HG03469 (cell line): ENCODE results near the gene PIP5K1C.

ENCODE experiments used
- ATAC-seq: cut with Tn5 transposase; IDR thresholded peaks from one replicate; pipeline ENCODE4 v1.9.1; 2021; ENCODE audit warnings: mild to moderate bottlenecking, moderate library complexity, moderate number of reproducible peaks; ENCODE audit not compliant: unreplicated experiment

The PIP5K1C gene, protein sequence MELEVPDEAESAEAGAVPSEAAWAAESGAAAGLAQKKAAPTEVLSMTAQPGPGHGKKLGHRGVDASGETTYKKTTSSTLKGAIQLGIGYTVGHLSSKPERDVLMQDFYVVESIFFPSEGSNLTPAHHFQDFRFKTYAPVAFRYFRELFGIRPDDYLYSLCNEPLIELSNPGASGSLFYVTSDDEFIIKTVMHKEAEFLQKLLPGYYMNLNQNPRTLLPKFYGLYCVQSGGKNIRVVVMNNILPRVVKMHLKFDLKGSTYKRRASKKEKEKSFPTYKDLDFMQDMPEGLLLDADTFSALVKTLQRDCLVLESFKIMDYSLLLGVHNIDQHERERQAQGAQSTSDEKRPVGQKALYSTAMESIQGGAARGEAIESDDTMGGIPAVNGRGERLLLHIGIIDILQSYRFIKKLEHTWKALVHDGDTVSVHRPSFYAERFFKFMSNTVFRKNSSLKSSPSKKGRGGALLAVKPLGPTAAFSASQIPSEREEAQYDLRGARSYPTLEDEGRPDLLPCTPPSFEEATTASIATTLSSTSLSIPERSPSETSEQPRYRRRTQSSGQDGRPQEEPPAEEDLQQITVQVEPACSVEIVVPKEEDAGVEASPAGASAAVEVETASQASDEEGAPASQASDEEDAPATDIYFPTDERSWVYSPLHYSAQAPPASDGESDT

DNA sequence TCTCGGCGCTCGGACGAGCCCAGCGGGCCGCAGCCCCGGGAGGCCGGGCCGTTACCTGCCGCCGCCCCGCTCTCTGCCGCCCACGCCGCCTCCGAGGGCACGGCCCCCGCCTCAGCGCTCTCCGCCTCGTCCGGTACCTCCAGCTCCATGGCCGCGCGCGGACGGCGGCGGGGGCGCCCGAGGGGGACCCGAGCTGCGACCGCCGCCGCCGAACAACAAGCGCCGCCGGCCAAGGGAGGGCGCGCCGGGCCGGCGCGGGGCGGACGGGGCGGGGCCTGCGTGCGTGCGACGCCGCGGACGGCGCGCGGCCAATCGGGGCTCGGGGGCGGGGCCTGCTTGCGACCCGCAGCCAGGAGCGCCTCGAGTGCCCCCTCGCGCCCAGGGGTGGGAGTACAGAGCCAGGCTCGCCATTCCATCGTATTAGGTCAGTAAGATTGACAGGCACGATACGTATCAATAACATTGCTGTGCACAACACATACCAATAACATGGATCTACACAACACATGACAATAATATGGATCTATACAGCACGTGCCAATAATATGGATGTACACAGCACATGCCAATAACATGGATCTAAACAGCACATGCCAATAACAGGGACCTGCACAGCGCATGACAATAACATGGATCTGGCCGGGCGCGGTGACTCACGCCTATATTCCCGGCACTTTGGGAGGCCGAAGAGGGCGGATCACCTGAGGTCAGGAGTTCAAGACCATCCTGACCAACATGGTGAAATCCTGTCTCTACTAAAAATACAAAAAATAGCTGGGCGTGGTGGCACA lies at the start of gene PIP5K1C:
Gene PIP5K1C, minus strand, starts transcription at position 227 of the 791 bp plus-strand sequence. Its CDS starts 78 bp downstream, at position 149.
- ATAC-seq = peak; percentile 70

DNA sequence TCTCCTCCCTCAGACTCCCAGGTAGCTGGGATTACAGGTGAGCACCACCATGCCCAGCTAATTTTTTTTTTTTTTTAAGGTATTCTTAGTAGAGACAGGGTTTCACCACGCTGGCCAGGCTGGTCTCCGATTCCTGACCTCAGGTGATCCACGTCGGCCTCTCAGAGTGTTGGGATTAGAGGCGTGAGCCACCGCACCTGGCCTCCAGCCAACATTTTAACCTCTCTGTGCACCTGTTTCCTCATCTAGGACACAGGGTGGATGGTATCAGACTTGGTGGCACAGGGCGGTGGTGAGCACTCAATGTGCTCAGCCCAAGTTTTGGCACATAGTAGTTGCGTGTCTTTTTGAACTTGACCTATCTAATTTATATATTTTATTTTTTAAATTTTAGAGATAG lies 48.7 kb upstream of the PIP5K1C start:
- no peak for ATAC-seq

DNA sequence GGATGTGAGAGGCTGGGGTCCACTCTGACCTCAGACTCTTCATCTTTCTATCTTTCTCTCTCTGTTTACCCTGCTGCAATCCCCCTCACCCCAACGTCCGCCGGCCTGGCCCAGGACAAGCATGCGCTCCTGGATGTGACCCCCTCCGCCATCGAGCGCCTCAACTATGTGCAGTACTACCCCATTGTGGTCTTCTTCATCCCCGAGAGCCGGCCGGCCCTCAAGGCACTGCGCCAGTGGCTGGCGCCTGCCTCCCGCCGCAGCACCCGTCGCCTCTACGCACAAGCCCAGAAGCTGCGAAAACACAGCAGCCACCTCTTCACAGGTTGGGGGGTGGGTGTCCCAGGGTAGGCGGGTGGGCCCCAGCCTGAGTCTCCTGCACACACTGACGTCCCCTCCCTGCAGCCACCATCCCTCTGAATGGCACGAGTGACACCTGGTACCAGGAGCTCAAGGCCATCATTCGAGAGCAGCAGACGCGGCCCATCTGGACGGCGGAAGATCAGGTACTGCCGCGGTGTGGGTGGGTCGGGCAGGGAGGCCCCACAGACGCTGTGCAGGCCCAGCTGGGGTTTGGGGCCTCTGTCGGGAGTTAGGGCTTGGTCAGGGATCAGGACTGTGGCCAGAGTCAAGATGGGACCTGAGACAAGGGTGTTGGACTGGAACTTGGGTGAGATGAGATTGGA lies 46.2 kb upstream of the PIP5K1C start:
- no peak for ATAC-seq

DNA sequence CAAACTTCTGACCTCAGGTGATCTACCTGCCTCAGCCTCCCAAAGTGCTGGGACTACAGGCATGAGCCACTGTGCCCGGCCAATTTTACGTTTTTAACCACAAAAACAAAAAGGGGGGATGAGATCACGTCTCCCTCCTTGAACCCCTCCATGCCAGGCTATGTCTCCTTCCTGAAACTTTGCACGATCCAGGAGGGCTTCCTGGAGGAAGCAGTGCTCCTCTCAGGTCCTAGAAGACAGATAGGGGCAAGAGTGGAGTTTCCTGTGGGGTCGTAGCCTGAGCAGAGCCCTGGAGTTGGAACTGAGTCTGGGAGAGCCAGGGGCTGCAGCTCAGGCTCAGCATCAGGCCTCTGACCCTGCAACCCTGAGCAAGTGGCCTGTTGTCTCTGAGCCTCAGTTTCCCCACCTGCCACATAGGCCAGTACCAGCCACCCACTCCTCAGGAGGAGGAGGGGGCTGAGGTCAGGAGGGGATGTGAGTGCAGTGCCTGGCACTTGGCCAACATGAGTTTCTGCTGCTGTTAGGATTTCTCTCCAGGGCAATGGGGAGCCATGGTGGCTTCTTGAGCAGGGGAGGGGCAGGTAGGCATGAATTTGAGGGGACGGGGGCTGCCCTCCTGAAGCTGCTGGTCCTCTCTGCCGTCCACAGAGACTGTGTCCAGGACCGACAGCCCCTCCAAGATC lies 45.2 kb upstream of the PIP5K1C start:
- no peak for ATAC-seq

DNA sequence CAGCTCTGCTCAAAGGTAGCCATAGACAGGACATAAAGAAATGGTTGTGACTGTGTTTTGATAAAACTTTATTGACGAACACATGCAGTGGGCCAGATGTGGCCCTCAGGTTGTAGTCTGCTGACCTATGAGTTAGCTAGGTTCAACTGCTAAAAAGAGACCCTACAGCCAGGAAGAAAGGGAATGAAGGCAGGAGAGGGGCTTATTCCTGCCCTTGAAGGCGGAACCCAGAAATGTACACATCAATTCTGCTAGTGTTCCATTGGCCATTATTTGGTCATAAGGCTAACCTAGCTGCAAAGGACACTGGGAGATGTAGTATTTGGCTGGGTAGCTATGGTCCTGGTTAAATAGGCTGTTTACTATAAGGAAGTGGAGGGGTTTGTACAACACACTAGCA lies 43.2 kb upstream of the PIP5K1C start:
- no peak for ATAC-seq

DNA sequence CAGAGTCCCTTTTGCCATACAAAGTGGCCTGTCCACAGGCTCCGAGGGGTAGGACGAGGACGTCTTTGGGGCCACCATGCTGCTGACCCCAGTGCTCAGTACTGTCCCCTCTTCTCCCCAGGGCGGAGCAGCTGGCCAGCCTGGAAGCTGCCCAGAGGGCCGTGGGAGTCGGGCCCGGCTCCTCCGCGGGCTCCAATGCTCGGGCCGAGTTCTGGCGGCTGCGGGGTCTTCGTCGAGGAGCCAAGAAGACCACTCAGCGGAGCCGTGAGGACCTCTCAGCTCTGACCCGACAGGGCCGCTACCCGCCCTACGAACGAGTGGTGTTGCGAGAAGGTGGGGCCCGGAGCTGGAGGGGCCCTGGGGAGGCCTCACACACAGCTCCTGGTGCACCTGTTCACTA lies 40.2 kb upstream of the PIP5K1C start:
- ATAC-seq = no peak

DNA sequence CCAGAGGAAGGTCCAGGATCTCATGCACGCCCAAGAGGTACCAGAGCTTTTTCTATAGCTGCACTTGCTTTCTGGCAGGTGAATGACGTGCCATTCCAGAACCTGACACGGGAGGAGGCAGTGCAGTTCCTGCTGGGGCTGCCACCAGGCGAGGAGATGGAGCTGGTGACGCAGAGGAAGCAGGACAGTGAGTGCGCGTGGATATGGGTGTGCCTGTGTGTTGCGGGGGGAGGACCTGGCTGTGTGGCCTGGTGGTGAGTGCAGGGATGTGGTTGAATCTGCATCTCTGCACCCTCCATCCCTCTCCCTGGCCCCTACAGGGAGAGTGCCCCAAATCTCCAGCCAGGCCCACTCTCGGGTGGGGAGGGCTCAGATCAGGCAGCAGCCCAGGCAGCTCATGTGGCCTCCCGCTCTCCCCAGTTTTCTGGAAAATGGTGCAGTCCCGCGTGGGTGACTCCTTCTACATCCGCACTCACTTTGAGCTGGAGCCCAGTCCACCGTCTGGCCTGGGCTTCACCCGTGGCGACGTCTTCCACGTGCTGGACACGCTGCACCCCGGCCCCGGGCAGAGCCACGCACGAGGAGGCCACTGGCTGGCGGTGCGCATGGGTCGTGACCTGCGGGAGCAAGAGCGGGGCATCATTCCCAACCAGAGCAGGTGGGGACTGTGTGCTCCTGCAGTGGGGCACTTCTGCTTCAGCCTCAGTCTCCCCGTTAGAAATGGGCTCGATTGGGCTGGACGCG lies 38.4 kb upstream of the PIP5K1C start:
- no peak for ATAC-seq

DNA sequence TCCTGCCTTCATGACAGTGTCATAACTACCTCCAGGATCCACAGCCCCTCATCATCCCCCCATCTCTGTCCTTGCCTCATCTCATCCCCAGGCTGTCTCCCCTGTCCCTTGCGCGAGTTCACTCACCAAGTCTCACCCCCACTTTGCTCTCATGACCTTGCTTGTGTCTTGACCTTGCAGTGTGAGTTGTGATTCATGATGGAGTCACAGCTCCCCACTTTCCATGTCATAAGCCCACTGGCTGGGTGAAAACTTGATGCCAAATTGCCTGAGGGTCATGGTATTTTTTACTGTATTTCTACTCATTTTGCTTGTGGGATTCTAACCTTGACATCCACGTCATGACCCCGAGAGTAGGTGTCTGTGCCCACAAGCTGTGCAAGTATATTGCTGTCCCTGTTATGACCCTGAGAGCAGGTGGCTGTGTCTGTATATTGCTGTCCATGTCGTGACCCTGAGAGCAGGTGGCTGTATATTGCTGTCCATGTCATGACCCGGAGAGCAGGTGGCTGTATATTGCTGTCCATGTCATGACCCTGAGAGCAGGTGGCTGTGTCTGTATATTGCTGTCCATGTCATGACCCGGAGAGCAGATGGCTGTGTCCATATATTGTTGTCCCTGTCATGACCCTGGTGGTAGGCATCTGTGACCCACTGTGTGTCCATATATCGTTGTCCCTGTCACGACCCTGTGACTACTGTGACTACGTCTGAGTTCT lies 37.4 kb upstream of the PIP5K1C start:
- no peak for ATAC-seq

DNA sequence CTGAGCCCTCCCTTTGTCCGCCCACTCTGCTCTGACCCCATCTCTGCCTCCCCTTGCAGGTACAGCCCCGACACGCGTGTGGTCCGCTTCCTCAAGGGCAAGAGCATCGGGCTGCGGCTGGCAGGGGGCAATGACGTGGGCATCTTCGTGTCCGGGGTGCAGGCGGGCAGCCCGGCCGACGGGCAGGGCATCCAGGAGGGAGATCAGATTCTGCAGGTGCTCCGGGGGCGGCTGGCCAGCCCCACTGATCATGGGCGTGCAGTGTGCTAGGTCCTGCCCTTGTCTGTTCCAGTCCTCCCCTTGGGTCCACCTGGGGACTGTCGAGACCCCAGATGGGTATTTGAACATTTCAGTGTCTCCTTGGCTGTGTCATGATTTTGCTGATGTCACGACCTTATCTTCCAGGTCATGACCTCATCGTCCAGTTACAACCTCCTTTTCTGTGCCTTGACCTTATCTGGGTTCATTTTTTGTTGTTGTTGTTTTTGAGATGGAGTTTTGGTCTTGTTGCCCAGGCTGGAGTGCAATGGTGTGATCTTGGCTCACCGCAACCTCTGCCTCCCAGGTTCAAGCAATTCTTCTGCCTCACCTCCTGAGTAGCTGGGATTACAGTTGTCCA lies 35.9 kb upstream of the PIP5K1C start:
- no peak for ATAC-seq

DNA sequence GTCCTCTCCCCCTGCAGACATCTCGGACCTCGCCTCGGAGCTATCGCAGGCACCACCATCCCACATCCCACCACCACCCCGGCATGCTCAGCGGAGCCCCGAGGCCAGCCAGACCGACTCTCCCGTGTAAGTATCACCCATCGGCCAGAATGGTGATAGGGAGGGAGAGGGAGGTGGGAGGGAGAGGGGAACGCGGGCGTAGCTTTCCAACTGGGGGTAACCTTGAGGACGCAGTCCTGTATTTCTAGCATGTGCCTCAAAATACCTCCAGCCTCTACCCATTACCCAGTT lies 34.0 kb upstream of the PIP5K1C start:
- ATAC-seq = no peak

DNA sequence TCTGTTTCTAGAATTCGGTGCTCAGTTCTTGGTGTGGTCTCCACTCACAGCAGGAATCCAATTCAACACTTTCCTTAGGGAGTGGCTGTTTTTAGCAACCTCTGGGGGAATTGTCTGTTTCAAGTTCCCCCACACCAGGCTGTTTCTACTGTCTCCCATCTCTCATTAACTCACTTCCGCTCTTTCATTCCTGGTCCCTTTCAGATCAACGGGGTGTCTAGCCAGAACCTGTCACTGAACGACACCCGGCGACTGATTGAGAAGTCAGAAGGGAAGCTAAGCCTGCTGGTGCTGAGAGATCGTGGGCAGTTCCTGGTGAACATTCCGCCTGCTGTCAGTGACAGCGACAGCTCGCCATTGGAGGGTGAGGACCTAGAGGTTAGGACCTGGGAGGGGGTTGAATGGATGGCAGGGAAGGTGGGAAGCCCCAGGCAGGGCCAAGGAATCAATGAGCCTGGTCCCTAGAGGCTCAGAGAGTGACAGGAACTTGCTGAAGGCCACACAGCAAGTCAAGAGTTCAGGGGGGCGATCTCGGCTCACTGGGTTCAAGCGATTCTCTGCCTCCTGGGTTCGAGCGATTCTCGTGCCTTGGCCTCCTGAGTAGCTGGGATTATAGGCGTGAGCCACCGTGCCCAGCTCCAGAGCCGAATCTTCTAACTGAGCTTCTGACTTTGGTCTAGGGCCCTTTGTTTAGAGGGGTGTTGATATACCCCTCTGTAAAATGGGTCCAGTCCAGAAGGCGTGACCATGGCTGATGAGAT lies 33.5 kb upstream of the PIP5K1C start:
- ATAC-seq = no peak

DNA sequence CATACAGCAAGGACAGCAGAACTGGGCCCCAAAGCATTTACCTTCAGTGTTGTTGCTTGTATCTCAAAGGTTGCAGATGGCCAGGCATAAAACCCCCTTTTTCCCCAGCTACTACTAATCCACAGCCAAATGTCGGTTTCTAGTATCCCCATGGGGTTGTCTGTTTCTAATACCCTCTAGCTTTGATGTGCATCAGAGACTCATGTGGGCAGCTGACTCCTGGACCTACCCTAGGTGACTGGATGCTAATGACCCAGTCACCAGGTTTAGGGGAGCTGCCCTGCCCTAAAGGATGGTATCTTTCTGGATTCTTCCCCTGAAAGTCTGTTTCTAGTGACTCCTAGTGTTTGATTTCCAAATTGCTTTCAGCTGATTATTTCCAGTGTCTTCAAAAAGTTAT lies 31.8 kb upstream of the PIP5K1C start:
- no peak for ATAC-seq

DNA sequence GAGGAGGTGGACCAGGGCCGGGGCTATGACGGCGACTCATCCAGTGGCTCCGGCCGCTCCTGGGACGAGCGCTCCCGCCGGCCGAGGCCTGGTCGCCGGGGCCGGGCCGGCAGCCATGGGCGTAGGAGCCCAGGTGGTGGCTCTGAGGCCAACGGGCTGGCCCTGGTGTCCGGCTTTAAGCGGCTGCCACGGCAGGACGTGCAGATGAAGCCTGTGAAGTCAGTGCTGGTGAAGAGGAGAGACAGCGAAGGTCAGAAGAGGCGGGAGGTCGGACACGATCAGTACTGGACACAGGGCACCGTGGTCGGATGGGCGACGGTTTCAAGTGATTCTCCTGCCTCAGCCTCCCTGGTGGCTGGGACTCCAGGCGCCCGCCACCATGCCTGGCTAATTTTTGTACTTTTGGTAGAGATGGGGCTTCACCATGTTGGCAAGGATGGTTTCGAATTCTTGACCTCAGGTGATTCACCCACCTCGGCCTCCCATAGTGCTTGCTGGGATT lies 30.2 kb upstream of the PIP5K1C start:
- ATAC-seq = no peak

DNA sequence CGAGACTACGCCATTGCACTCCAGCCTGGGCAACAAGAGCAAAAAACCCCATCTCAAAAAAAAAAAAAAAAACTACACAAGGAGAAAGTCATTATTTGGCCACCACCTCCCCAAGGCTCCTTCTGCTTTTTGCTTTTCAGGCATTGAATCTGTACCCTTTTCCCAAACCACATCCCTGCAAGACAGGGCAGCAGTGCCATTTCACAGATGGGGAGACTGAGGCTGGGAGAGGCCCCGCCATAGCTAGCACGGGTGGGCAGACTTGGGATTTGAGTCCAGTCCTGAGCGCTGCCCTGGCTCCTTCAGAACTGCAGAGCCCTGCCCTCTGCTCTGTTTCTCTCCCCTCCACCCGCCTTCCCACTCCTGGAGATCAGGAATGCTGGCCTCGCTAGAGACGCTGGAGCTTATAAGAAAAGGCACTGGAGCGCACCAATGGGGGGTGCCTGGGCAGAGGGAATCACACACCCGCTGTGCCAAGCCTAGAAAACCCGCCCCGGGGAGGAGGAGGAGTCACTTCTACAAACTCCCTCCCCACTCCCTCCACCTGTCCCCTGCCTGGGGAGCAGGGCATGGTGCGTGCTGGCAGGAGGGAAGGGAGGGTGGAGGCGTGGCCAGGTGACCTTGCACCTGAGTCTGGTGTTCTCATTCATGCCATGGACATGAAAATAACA lies 25.5 kb upstream of the PIP5K1C start:
- ATAC-seq = no peak

DNA sequence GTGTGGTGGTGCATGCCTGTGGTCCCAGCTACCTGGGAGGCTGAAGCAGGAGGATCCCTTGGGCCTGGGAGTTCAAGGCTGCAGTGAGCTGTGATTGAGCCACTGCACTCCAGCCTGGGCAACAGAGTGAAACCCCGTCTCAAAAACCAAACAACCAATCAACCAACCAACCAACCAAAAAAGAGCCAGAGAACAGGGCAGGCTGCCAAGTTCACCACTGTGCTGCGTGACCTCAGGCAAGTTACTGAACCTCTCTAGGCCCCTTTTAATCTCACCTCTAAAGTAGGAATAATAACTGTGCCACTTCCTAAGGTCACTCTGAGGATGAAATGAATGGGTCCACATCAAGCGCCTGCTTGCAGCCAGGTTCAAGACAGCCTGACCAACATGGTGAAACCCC lies 24.9 kb upstream of the PIP5K1C start:
- ATAC-seq = no peak

DNA sequence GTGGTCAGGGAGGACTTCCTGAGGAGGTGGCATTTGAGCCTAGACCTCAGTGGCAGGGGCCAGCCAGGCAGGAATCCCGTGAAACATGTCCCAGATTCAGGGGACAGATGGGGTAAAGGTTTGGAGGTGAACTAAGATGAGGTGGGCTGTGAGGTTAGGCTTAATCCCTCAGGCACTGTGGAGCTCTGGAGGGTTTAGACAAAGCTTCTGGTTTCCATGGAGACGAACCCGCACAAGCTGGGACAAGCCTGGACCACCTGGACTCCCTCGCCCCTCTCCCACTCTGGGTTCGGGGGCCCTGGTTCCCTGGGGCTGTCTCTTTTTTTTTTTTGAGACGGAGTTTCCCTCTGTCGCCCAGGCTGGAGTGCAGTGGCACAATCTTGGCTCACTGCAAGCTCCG lies 23.6 kb upstream of the PIP5K1C start:
- ATAC-seq = no peak

DNA sequence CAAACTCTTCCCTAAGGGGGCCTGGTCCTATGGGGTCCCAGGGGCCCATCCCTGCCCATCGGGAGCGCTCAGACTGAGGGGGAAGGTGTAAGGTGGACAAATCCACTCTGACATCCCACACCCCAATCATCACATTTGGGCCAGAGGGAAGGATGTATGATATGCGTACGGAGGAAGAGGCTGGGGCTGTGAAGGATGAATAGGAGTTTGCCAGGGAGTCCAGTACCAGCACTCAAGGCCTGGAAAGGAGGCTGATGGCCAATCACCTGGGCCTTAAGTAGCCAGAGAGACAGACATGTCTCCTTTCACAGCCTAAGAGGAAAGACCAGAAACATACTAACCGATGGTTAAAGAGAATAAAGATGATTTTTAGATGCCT lies 22.8 kb upstream of the PIP5K1C start:
- no peak for ATAC-seq
